Natural killer cell (primary cell): Measurements from ENCODE around the gene VPS26C. TPM values are rescaled to one million over a fixed set of nuclear protein-coding genes. Genes with fewer than 3 reads are reported as not detected.

Experiments used
- ATAC-seq, 3 donors: fragments of 150-1000 bp in 2 of 3; fragments of 200-7000 bp in 1 of 3; cut with Tn5 transposase; 1 replicate in 1 of 3; 2 replicates in 2 of 3; pipeline ENCODE4 v1.10.0; 2021; ENCODE audit warnings: mild to moderate bottlenecking in 2 of 3, moderate library complexity in 2 of 3
- DNase-seq, 2 donors: peaks; one replicate each; pipeline versions ENCODE4 v3.0.0 to v3.0.0-alpha.2; 2013 to 2021; ENCODE audit warnings: mixed read lengths in 1 of 2
- H3K27ac ChIP-seq: one replicate; pipeline ENCODE4 v1.5.1; 2013; ENCODE audit warnings: mild to moderate bottlenecking, low read length
- H3K27me3 ChIP-seq: one replicate; pipeline ENCODE4 v1.6.1; 2013; ENCODE audit warnings: low read length; ENCODE audit not compliant: control insufficient read depth, insufficient read depth
- H3K36me3 ChIP-seq: one replicate; pipeline ENCODE4 v1.6.1; 2013; ENCODE audit warnings: low read length; ENCODE audit not compliant: control insufficient read depth, insufficient read depth
- H3K4me1 ChIP-seq: one replicate; pipeline ENCODE4 v1.6.1; 2013; ENCODE audit warnings: low read length; ENCODE audit not compliant: control insufficient read depth, insufficient read depth
- H3K4me3 ChIP-seq: one replicate; pipeline ENCODE4 v1.5.1; 2013; ENCODE audit warnings: low read length
- H3K9me3 ChIP-seq: one replicate; pipeline ENCODE4 v1.6.1; 2013; ENCODE audit warnings: low read length; ENCODE audit not compliant: control insufficient read depth, insufficient read depth
- H3K27ac Mint-ChIP-seq, 2 donors: one replicate each; pipeline ENCODE4 v1.8.0; 2022; ENCODE audit warnings: mild to moderate bottlenecking in 2 of 2, mixed read lengths in 2 of 2, moderate library complexity in 1 of 2
- H3K27me3 Mint-ChIP-seq, 2 donors: one replicate each; pipeline ENCODE4 v1.8.0; 2022; ENCODE audit warnings: low read depth in 2 of 2, mixed read lengths in 2 of 2
- H3K36me3 Mint-ChIP-seq: one replicate; pipeline ENCODE4 v1.8.0; 2022; ENCODE audit warnings: mixed read lengths
- H3K4me1 Mint-ChIP-seq, 2 donors: one replicate each; pipeline ENCODE4 v1.8.0; 2022; ENCODE audit warnings: mixed read lengths in 2 of 2
- H3K4me3 Mint-ChIP-seq: one replicate; pipeline ENCODE4 v1.8.0; 2022; ENCODE audit warnings: mild to moderate bottlenecking, moderate library complexity, mixed read lengths
- H3K9me3 Mint-ChIP-seq, 2 donors: one replicate each; pipeline ENCODE4 v1.8.0; 2022; ENCODE audit warnings: mixed read lengths in 2 of 2
- WGBS: methylation state at CpG from one replicate; pipeline ENCODE4 v1.1.7; 2013; ENCODE audit warnings: missing lambda C conversion rate; ENCODE audit not compliant: insufficient coverage; 5-methylcytosine and 5-hydroxymethylcytosine counted together
- intact Hi-C: fragments of 100-400 bp; cut with micrococcal nuclease; formaldehyde crosslinking; loops from one replicate; pipeline ENCODE4 v1.14.2; 2022
- total RNA-seq, 4 donors: library from RNA; stranded (reverse); fragments of 120-200 nt in 1 of 4; gene quantifications; one replicate each; pipeline versions ENCODE4 v1.2.3 to v1.2.4, GENCODE V29; 2013 to 2022
- TF ChIP-seq, protein P1 (sequence below): fragments of 200-600 bp; IDR thresholded peaks from one replicate; pipeline ENCODE4 v1.8.0; 2022; ENCODE audit warnings: antibody characterized with exemption

VPS26C gene
- total RNA-seq, 3 donors from 2014 or later (not counting 1 experiment from before 2014, with no cell fraction given), result 71.1 to 84.7 (median 72.2) TPM

DNA sequence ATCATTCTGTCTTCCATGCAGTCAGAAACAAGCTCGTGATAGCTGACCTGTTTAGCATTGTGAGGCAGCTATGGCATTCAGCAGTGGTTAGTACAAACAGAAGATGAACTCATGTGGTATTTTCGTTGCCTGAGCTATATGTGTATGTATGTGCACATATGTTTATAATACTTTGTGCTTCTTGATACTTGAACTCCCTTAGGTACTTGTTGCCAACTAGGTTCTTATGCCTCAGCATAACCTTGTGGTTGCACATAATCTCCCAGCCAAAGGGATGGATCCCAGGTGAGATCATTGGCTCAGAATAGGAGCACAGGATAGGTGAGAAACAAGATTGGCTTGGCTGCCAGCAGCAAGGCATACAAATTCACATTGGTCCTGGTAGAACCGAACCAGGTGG lies 86.1 kb downstream of the VPS26C start:
- Mint-ChIP-seq H3K27ac (peak overlapping the region in 1 of 2 donors; percentile 51), H3K4me1 (peaks cover 0 to 5% of the 10 kb centered on the region in 2 donors), H3K9me3 (no peaks in the 10 kb centered on the region), H3K27me3 (no peaks in the 10 kb centered on the region), H3K36me3 (peaks cover 18% of the 10 kb centered on the region), H3K4me3 (no peak overlapping the region)
- no peak overlapping the region for H3K4me3 ChIP-seq
- H3K4me1 ChIP-seq, result no peaks in the 10 kb centered on the region
- DNase-seq (no peak), ATAC-seq (no peak)
- H3K27me3 ChIP-seq, result no peaks in the 10 kb centered on the region
- TF ChIP-seq, protein P1, sequence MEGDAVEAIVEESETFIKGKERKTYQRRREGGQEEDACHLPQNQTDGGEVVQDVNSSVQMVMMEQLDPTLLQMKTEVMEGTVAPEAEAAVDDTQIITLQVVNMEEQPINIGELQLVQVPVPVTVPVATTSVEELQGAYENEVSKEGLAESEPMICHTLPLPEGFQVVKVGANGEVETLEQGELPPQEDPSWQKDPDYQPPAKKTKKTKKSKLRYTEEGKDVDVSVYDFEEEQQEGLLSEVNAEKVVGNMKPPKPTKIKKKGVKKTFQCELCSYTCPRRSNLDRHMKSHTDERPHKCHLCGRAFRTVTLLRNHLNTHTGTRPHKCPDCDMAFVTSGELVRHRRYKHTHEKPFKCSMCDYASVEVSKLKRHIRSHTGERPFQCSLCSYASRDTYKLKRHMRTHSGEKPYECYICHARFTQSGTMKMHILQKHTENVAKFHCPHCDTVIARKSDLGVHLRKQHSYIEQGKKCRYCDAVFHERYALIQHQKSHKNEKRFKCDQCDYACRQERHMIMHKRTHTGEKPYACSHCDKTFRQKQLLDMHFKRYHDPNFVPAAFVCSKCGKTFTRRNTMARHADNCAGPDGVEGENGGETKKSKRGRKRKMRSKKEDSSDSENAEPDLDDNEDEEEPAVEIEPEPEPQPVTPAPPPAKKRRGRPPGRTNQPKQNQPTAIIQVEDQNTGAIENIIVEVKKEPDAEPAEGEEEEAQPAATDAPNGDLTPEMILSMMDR, result no peak
- no peaks in the 10 kb centered on the region for H3K9me3 ChIP-seq
- H3K36me3 ChIP-seq, result peaks cover 23% of the 10 kb centered on the region
- 99% methylated on average over 3 of the region's 3 CpGs for WGBS
- intact Hi-C loops, result no loop called here
- no peak overlapping the region for H3K27ac ChIP-seq

DNA sequence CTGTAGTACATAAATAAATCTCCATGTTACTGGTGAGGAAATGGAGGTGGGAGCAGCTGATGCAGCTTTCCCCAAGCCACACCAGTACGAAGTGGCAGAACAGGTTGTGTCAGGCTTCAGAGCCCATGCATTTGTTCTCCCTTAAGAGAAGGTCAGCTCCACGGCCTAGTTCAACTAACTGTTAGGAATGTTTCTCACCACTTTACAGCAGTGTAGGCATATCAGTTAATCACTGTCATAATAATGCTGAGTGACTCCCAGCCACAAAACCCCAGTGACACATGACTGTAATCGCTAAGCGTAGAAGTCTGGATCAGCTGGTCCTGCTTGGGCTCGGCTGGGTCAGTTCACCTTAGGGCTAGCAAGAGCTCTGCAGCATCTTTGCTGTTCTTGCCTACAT lies 90.4 kb downstream of the VPS26C start:
- H3K27me3 Mint-ChIP-seq, result no peaks in the 10 kb centered on the region
- no peak overlapping the region for H3K27ac Mint-ChIP-seq
- Histone ChIP-seq H3K27me3 (no peaks in the 10 kb centered on the region), H3K27ac (no peak overlapping the region), H3K4me1 (no peaks in the 10 kb centered on the region), H3K36me3 (peaks cover 49% of the 10 kb centered on the region), H3K9me3 (no peaks in the 10 kb centered on the region), H3K4me3 (no peak overlapping the region)
- TF ChIP-seq, protein P1, result no peak
- no peaks in the 10 kb centered on the region for H3K9me3 Mint-ChIP-seq
- no peak overlapping the region for H3K4me3 Mint-ChIP-seq
- WGBS, result 91% methylated on average over 5 of the region's 5 CpGs
- ATAC-seq (no peak), DNase-seq (no peak)
- peaks cover 0 to 5% of the 10 kb centered on the region in 2 donors for H3K4me1 Mint-ChIP-seq
- intact Hi-C loops, result no loop called here
- peaks cover 42% of the 10 kb centered on the region for H3K36me3 Mint-ChIP-seq

Other genes starting within 250 kb of the VPS26C start
- gene PIGP, start 194.3 kb downstream of the VPS26C start, total RNA-seq, result 10 to 100 TPM in 1 of 3 donors, 1 to 10 TPM in 2; 6.5 to 10.4 (median 8.5) TPM
- gene TTC3, start 194.1 kb downstream of the VPS26C start, total RNA-seq, result 10 to 100 TPM; 83.1 to 97.4 (median 88.3) TPM
- gene DYRK1A, start 99.4 kb upstream of the VPS26C start, total RNA-seq, result 100 to 1,000 TPM; 149 to 166 (median 153) TPM